ENCODE data around the gene CDIP1.

CDIP1 gene

DNA sequence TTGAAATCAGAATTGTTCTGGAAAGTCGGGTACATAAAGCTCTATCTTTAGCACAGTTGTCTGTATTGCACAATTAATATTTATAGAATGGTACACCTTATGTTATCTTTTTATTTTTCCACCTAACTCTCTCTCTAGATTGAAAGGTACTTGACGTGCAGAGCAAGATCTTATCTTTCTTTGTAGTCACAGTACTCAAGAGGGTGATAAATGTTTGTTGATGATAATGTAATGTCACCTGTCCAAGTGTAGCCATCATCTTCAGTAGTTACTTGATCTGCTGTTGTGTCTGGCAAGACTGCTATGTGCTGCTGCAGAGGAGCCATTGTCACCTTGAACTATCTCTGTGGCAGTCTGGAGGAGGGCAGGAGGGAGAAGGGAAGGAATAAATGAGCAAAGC, 57.0 kb downstream of the CDIP1 start:
- Histone ChIP-seq H3K27me3 (ENCODE audit: control insufficient read depth, low read length) (no peaks in the 10 kb centered on the region), H3K4me2 (ENCODE audit: low read length) (no peak overlapping the region), H3K4me3 (ENCODE audit: low read length) (no peak overlapping the region), H3K9me2 (replicated peaks; ENCODE audit: control insufficient read depth, low read length) (no peaks in the 10 kb centered on the region), H3K79me2 (ENCODE audit: control insufficient read depth, low read length) (peaks cover 70% of the 10 kb centered on the region), H3K4me1 (ENCODE audit: control insufficient read depth, low read length) (peaks cover 12% of the 10 kb centered on the region), H4K20me1 (ENCODE audit: control insufficient read depth, insufficient read depth, low read depth, low read length) (peaks cover 4% of the 10 kb centered on the region; the same call in 1 of the 2 replicates), H3K9me3 (ENCODE audit: control insufficient read depth, insufficient read depth, low read length) (no peaks in the 10 kb centered on the region), H3K27ac (ENCODE audit: low read depth, low read length) (no peak overlapping the region), H3F3A (ENCODE audit: control insufficient read depth, insufficient read depth) (no peaks in the 10 kb centered on the region), H3K36me3 (ENCODE audit: control insufficient read depth, low read length) (peaks cover 25% of the 10 kb centered on the region)
- TF ChIP-seq EZH2phosphoT487 (IDR thresholded peaks at IDR 0.05; ENCODE audit: borderline replicate concordance, low read length) = no peak
- TF ChIP-seq, protein P1, sequence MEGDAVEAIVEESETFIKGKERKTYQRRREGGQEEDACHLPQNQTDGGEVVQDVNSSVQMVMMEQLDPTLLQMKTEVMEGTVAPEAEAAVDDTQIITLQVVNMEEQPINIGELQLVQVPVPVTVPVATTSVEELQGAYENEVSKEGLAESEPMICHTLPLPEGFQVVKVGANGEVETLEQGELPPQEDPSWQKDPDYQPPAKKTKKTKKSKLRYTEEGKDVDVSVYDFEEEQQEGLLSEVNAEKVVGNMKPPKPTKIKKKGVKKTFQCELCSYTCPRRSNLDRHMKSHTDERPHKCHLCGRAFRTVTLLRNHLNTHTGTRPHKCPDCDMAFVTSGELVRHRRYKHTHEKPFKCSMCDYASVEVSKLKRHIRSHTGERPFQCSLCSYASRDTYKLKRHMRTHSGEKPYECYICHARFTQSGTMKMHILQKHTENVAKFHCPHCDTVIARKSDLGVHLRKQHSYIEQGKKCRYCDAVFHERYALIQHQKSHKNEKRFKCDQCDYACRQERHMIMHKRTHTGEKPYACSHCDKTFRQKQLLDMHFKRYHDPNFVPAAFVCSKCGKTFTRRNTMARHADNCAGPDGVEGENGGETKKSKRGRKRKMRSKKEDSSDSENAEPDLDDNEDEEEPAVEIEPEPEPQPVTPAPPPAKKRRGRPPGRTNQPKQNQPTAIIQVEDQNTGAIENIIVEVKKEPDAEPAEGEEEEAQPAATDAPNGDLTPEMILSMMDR (IDR thresholded peaks at IDR 0.05; ENCODE audit: low read depth, low read length, poor library complexity, severe bottlenecking) = no peak

DNA sequence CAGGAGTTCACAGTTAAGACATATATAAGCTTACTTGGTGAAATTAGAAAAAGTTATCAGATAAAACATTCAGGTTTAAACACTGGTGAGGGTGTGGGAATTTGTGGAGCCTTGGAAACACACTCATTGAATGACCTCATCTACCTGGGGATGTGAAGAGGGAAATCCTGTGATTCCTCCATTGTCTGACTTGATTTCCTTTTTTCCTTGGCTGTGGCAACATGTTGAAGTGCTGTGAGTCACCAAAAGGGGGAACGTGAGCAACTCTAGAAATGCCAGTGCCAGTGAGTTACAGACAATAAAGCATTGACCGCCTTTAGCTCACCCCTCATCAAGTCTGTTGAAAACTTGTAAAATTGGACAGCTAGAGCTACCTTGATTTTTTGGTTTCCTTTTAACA, 60.6 kb downstream of the CDIP1 start:
- peak overlapping the region; percentile 90 for H3K4me3 ChIP-seq (ENCODE audit: low read length)
- peaks cover 85% of the 10 kb centered on the region for H3K79me2 ChIP-seq (ENCODE audit: control insufficient read depth, low read length)
- no peak for TF ChIP-seq EZH2phosphoT487 (IDR thresholded peaks at IDR 0.05; ENCODE audit: borderline replicate concordance, low read length)
- TF ChIP-seq, protein P1 (IDR thresholded peaks at IDR 0.05; ENCODE audit: low read depth, low read length, poor library complexity, severe bottlenecking) = no peak
- peaks cover 31% of the 10 kb centered on the region for H3K4me1 ChIP-seq (ENCODE audit: control insufficient read depth, low read length)
- H3K27ac ChIP-seq (ENCODE audit: low read depth, low read length) = no peak overlapping the region
- H3F3A ChIP-seq (ENCODE audit: control insufficient read depth, insufficient read depth) = peaks cover 16% of the 10 kb centered on the region
- peaks cover 4% of the 10 kb centered on the region; the same call in 1 of the 2 replicates for H4K20me1 ChIP-seq (ENCODE audit: control insufficient read depth, insufficient read depth, low read depth, low read length)
- H3K9me3 ChIP-seq (ENCODE audit: control insufficient read depth, insufficient read depth, low read length) = no peaks in the 10 kb centered on the region
- H3K4me2 ChIP-seq (ENCODE audit: low read length) = peak overlapping the region; percentile 80
- no peaks in the 10 kb centered on the region for H3K27me3 ChIP-seq (ENCODE audit: control insufficient read depth, low read length)
- H3K9me2 ChIP-seq (replicated peaks; ENCODE audit: control insufficient read depth, low read length) = no peaks in the 10 kb centered on the region
- peaks cover 10% of the 10 kb centered on the region; the same call in 1 of the 2 replicates for H3K36me3 ChIP-seq (ENCODE audit: control insufficient read depth, low read length)

DNA sequence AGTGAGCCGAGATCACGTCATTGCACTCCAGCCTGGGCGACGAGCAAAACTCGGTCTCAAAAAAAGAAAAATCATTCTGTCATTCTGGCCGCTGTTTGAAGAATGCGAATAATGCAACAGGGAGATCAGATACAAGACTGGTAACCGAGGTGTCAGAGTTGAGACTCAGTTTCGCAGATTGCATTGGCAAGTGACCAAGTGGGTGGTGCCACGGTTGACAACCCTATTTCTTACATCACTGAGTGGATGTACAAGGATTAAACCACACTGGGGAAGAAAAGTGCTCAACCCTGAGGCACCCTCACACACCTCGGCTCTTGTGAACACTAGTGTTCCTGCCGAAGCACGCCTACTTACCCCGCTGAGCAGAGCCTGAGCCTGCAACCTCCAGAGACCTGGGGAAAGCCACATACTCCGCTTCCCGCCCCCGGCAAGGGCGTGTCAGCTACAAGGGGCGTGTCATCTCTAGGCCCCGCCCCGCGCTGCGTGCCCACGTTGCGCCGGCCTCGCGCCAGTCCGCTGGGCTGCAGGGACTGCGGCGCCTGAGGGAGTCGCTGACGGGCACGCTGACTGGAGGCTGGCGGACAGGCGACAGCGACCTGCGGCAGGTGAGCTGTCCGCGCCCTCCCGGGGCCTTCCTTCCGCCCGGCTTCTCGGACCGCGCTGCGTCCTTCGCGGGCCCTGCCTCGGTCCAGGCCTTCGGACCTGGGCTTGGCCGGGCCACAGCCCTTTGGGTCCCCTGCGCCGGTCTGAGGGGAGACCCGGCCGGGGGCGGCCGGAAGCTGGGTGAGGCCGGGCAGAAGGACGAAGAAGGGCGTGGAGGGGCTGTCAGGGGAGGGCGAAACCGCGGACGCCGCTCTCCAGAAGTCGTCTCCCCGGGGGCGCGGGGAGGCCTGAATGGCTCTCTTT, 62.4 kb downstream of the CDIP1 start, which contains the start of gene HMOX2:
HMOX2 (plus strand) TSS at position 519 of the 909 bp plus-strand sequence. CDS start 29,127 bp downstream, outside the sequence.
- H3K4me3 ChIP-seq (ENCODE audit: low read length) = peak within 1 kb of the TSS; percentile 90
- H3K27ac ChIP-seq (ENCODE audit: low read depth, low read length) = peak within 1 kb of the TSS; percentile 61
- H3F3A ChIP-seq (ENCODE audit: control insufficient read depth, insufficient read depth) = peaks cover 18% of the 10 kb centered on the region
- peaks cover 82% of the 10 kb centered on the region for H3K79me2 ChIP-seq (ENCODE audit: control insufficient read depth, low read length)
- peaks cover 16% of the 10 kb centered on the region for H3K36me3 ChIP-seq (ENCODE audit: control insufficient read depth, low read length)
- peaks cover 4% of the 10 kb centered on the region; the same call in 1 of the 2 replicates for H4K20me1 ChIP-seq (ENCODE audit: control insufficient read depth, insufficient read depth, low read depth, low read length)
- TF ChIP-seq, protein P1 (IDR thresholded peaks at IDR 0.05; ENCODE audit: low read depth, low read length, poor library complexity, severe bottlenecking) = peak; percentile 52
- TF ChIP-seq EZH2phosphoT487 (IDR thresholded peaks at IDR 0.05; ENCODE audit: borderline replicate concordance, low read length) = no peak
- peak within 1 kb of the TSS; percentile 80 for H3K4me2 ChIP-seq (ENCODE audit: low read length)
- H3K4me1 ChIP-seq (ENCODE audit: control insufficient read depth, low read length) = peaks cover 34% of the 10 kb centered on the region
- H3K9me3 ChIP-seq (ENCODE audit: control insufficient read depth, insufficient read depth, low read length) = no peaks in the 10 kb centered on the region
- no peaks in the 10 kb centered on the region for H3K9me2 ChIP-seq (replicated peaks; ENCODE audit: control insufficient read depth, low read length)
- H3K27me3 ChIP-seq (ENCODE audit: control insufficient read depth, low read length) = no peaks in the 10 kb centered on the region

Data from DOHH2 (cell line).